Fibroblast of pulmonary artery (primary cell): ENCODE results near the gene C1orf74.
"Not testable (repeated sequence)": the region's sequence is repeated elsewhere in the genome, so short reads cannot be mapped to it uniquely, and the experiment has no call there.

Source experiments
- DNase-seq: peaks from one replicate; pipeline ENCODE4 v3.0.0-alpha.2; 2010; ENCODE audit warnings: low read depth
- H3K4me3 ChIP-seq: replicated peaks from 2 replicates; pipeline ENCODE4 v1.5.1; 2011; ENCODE audit warnings: low read depth, mild to moderate bottlenecking, control low read depth, low read length, moderate library complexity
- TF ChIP-seq, protein P1 (sequence below): IDR thresholded peaks from 2 replicates; pipeline ENCODE4 v1.5.1; 2011; ENCODE audit warnings: mild to moderate bottlenecking, control low read depth, low read length, inconsistent platforms; ENCODE audit errors: missing control alignments

The C1orf74 gene

GRCh38 chr1:209797978-209798639, 13.8 kb upstream of the C1orf74 start:
- TF ChIP-seq, protein P1, sequence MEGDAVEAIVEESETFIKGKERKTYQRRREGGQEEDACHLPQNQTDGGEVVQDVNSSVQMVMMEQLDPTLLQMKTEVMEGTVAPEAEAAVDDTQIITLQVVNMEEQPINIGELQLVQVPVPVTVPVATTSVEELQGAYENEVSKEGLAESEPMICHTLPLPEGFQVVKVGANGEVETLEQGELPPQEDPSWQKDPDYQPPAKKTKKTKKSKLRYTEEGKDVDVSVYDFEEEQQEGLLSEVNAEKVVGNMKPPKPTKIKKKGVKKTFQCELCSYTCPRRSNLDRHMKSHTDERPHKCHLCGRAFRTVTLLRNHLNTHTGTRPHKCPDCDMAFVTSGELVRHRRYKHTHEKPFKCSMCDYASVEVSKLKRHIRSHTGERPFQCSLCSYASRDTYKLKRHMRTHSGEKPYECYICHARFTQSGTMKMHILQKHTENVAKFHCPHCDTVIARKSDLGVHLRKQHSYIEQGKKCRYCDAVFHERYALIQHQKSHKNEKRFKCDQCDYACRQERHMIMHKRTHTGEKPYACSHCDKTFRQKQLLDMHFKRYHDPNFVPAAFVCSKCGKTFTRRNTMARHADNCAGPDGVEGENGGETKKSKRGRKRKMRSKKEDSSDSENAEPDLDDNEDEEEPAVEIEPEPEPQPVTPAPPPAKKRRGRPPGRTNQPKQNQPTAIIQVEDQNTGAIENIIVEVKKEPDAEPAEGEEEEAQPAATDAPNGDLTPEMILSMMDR: peak; percentile 3
- DNase-seq: no peak
- no peak overlapping the region for H3K4me3 ChIP-seq

DNA sequence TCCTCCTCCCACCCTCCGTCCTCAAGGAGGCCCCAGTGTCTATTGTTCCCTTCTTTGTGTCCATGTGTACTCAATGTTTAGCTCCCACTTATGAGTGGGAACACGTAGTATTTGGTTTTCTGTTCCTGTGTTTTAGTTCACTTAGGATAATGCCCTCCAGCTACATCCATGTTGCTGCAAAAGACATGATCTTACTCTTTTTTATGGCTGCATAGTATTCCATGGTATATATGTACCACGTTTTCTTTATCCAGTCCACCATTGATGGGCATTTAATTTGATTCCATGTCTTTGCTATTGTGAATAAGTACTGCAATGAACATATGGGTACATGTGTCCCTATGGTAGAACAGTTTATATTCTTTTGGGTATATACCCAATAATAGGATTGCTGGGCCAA, 9.4 kb upstream of the C1orf74 start:
- DNase-seq: not testable (repeated sequence)

DNA sequence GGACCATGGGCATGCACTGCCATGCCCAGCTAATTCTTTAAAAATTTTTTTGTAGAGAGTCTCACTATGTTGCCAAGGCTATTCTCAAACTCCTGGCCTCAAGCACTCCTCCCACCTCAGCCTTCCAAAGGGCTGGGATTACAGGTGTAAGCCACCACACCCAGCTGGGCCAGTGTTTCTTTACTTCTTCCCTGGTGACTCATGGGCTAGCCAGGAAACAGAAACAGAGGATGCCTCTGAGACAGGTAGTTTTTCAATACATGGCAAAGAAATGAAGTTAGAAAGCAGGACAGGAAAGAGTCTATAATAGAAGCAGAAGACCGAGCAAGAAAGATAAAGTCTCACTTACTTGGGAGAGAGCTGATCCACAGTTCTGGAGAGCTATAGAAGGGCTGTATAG, 7.6 kb upstream of the C1orf74 start:
- no peak overlapping the region for H3K4me3 ChIP-seq
- TF ChIP-seq, protein P1: no peak

More for the DNA sequence above, 9.4 kb upstream of the C1orf74 start:
- H3K4me3 ChIP-seq: not testable (repeated sequence)

GRCh38 chr1:209790286-209791193, 6.2 kb upstream of the C1orf74 start:
- TF ChIP-seq, protein P1: no peak
- DNase-seq: no peak

More for the DNA sequence above, 7.6 kb upstream of the C1orf74 start:
- DNase-seq: no peak

GRCh38 chr1:209789245-209789644, 4.9 kb upstream of the C1orf74 start:
- no peak for DNase-seq
- TF ChIP-seq, protein P1: no peak
- H3K4me3 ChIP-seq: no peak overlapping the region

More at GRCh38 chr1:209790286-209791193, 6.2 kb upstream of the C1orf74 start:
- no peak overlapping the region for H3K4me3 ChIP-seq

DNA sequence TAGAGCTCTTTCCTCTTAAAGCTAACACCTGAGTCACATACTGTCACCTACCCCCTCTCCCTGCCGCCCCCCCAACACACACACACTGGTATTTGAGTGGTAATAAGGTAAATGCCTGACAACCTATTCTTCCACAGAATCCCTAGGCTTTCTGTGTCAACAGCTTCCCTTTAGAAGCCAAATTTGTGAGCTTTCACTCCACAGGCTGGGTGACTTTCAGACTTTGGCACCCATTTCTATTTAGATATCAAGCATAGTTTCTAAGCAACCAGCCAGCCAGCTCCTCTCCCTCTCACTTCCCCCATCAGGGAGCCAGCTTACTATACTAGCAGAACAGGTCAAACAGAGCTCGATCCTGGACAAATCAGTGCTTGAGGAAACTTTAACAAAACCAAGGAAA, 3.2 kb upstream of the C1orf74 start:
- no peak overlapping the region for H3K4me3 ChIP-seq
- peak; percentile 33 for DNase-seq
- TF ChIP-seq, protein P1: no peak

GRCh38 chr1:209786146-209786545, 1.8 kb upstream of the C1orf74 start:
- H3K4me3 ChIP-seq: no peak overlapping the region
- DNase-seq: no peak
- TF ChIP-seq, protein P1: no peak
